Activated naive CD4-positive, alpha-beta T cell treated with anti-CD3 and anti-CD28 coated beads, Interleukin-2, amount 50 U/mL, for 72 hours (primary cell): ENCODE measurements around the gene MB21D2. TPM values are rescaled to one million over a fixed set of nuclear protein-coding genes. Genes with fewer than 3 reads are reported as not detected.
"Not testable (repeated sequence)": the region's sequence is repeated elsewhere in the genome, so short reads cannot be mapped to it uniquely, and the experiment has no call there.

Experiments
- ATAC-seq, 2 donors: fragments of 150-1000 bp; cut with Tn5 transposase; 2 replicates each; pipeline ENCODE4 v1.10.0; 2021; ENCODE audit warnings: mild to moderate bottlenecking in 2 of 2, moderate library complexity in 2 of 2
- DNase-seq, 2 donors: peaks; one replicate each; pipeline ENCODE4 v3.0.0; 2021 to 2022; ENCODE audit warnings: low spot score in 2 of 2
- H3K27ac Mint-ChIP-seq, 2 donors: one replicate each; pipeline ENCODE4 v1.8.0; 2022; ENCODE audit warnings: mild to moderate bottlenecking in 2 of 2, mixed read lengths in 2 of 2
- H3K36me3 Mint-ChIP-seq, 2 donors: one replicate each; pipeline ENCODE4 v1.8.0; 2022; ENCODE audit warnings: mixed read lengths in 2 of 2
- H3K9me3 Mint-ChIP-seq, 2 donors: one replicate each; pipeline ENCODE4 v1.8.0; 2022; ENCODE audit warnings: mixed read lengths in 2 of 2
- total RNA-seq, 2 donors: library from RNA; stranded (reverse); gene quantifications; one replicate each; pipeline ENCODE4 v1.2.3, GENCODE V29; 2022

The MB21D2 gene
- total RNA-seq, 2 donors from 2014 or later: 1.5 to 3.7 TPM

DNA sequence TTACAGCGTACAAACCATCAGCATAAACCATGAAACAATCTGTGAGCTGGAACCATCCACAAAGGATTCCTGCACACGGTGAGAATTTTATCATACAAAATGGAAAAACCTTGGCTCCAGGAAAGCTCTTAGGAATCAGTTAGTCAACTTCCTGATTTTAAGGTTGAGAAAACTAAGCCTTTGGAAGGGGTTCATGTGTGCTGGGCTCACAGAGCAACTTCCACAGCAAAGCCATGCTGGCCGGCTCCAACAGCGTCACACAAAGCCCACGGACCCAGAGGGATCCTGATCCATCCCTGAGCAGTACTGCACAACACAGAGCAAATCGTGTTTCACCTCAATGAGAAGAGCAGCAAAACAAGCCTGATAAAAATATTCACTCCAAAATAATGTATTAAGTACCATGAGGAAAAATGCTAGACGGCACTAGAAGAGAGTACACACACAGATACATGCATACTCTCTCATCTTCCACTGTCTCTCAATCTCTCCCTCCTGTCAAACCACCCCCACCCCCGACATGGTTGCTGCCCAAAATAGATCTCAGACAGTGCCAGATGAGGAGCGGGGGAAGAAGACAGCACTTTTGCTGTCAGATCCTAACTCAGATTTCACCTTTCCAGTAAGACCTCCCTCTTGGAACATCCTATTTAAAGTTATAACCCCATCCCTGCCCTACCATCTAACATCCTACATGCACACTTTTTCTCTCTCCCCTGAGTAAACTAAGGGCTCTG lies 58.6 kb downstream of the MB21D2 start:
- peaks cover 4% of the 10 kb centered on the region in 2 donors for H3K9me3 Mint-ChIP-seq
- peaks cover 4 to 6% of the 10 kb centered on the region in 2 donors for H3K36me3 Mint-ChIP-seq
- H3K27ac Mint-ChIP-seq: no peak overlapping the region
- no peak for ATAC-seq
- no peak for DNase-seq

DNA sequence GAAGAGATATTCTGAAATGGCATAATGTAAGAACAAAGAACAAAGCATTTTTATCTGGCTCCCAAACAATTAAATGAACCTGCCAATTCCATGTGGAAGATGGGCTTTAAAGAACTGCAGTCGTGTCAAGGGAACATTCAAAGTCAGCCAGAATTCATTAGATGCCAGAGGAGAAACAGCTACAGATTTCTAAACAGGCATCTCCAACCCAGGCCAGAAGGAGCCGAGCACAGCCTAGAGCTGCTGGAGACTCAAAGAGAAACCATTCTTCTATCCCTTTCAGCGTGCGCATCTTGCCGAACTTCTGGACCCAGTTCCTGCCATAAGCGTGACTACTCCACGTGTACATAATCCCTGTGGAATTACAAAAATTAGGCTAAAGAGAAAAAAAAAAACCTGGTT lies 60.4 kb downstream of the MB21D2 start:
- no peak for ATAC-seq
- H3K36me3 Mint-ChIP-seq: peaks cover 4 to 6% of the 10 kb centered on the region in 2 donors
- DNase-seq: no peak
- no peak overlapping the region for H3K27ac Mint-ChIP-seq
- peaks cover 4% of the 10 kb centered on the region in 2 donors for H3K9me3 Mint-ChIP-seq

DNA sequence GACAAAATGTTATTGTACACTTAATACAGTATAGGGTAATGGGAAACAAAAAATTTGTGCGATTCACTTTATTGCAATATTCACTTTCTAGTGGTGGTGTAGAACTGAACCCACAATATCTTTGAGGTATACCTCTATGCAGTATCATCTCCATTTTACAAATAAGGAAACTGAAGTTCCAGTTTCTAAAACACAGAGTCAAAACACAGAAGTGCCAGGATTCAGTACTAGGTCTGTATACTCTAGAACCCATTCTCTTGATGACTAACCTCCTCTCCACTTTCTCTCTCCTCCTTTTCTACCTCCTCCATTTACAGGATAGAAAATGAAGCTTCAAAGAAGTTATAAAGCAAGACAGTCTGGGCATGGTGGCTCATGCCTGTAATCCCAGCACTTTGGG lies 62.2 kb downstream of the MB21D2 start:
- Mint-ChIP-seq H3K36me3 (no peaks in the 10 kb centered on the region), H3K9me3 (no peaks in the 10 kb centered on the region), H3K27ac (no peak overlapping the region)
- DNase-seq (no peak), ATAC-seq (peak; percentile 44 to 77)

DNA sequence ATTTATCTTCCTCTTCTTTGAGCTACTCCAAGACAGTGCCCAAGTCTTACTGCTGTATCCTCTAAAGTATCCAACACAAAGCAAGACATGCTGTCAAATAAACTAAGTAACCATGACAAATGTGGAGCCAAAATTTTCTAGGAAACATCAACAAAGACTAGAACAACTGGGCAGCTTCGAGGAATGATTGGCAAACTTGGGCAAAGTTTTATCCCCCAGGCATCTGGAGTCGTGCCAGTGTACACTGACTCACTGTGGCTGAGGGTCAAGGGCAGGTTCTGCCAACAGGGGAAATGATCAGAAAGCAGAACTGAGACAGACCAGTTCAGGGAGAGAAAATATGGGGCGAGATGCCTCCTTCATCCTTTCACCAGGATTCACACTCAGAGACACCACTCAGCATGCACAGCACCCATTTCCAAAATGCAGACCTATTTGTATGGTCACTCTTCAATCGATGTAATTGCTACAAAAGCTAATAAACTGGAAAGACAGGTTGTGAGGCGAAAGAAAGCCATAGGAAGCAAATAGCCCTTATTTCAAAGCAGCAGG lies 65.8 kb downstream of the MB21D2 start:
- ATAC-seq: no peak
- no peak overlapping the region for H3K27ac Mint-ChIP-seq

DNA sequence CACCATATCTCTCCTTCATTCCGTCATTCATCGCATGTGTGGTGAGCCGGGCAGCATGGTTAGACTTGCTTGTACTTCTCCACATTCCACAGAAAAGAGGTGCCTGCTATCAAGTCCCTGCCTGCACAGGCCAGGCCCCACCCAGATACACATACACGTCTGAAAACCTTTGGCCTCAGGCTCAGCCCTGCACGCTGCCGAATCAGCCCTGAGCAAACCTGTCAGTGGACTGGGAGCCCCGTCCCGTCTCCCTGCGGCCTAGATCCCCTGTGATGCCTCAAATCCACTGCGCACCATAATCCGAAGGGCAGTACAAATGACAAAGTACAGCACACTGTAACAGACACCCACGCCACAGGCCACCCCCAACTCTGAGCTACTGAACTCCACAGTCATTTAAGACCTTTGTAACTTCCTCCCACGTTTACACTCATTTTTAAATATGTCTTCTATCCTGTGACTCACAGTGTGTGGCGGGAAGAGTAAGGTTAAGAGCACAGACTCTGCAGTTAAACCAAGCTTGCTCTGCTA lies 67.1 kb downstream of the MB21D2 start:
- no peaks in the 10 kb centered on the region for H3K36me3 Mint-ChIP-seq
- H3K9me3 Mint-ChIP-seq: no peaks in the 10 kb centered on the region
- peak; percentile 30 to 57 for DNase-seq
- H3K27ac Mint-ChIP-seq: peak overlapping the region; percentile 56 to 95
- peak; percentile 94 for ATAC-seq

More for the DNA sequence above, 65.8 kb downstream of the MB21D2 start:
- no peak for DNase-seq
- Mint-ChIP-seq H3K9me3 (no peaks in the 10 kb centered on the region), H3K36me3 (no peaks in the 10 kb centered on the region)

DNA sequence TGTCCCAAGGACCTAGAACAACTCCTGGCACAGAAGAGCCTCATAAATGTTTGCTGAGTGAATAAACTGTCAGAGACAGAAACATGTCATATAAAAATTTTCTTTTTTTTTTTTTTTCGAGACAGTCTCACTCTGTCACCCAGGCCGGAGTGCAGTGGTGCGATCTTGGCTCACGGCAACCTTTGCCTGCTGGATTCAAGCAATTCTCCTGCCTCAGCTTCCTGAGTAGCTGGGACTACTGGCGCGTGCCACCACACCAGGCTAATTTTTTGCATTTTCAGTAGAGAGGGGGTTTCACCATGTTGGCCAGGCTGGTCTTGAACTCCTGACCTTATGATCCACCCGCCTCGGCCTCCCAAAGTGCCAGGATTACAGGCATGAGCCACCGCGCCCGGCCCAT lies 67.8 kb downstream of the MB21D2 start:
- DNase-seq, H3K27ac Mint-ChIP-seq, H3K36me3 Mint-ChIP-seq, H3K9me3 Mint-ChIP-seq, ATAC-seq: not testable (repeated sequence)

DNA sequence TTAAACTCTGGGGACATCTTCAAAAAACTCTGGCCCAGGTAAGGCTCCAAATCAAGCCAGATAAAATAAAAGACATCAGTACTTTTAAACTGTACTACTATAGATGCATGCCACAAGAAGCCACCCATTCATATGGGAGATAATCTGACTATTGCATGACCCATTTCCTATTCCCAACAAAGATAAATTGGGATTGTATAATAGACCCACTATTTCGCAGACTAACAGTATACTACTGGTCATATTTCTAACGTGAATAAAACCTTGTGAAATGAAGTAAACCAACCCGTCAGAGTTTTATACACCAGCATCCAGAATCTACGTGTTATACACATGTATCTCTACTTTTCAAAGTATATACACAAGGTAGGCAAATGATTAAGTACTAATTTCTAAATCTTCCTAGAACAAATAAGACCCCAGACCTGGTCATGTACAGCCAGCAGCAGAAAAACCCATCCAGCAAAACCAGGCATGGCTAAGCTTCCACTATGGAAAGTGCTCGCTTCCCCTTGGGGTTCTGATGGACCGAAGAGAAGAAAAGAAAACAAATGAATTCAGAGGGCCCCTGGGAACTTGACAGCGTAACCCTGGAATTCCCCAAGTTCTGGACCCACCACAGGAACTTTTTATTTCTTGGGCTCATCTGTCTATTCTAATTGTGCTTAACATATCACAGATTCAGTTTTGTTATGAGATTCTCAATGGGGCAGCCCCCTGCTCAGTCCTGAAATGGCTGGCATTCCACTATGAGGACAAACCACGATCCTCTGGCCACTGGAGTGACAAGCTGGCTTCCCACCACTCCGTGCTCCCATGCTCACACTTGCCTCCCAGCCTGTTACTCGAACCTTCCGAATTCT lies 69.1 kb downstream of the MB21D2 start:
- Mint-ChIP-seq H3K27ac (no peak overlapping the region), H3K9me3 (no peaks in the 10 kb centered on the region), H3K36me3 (no peaks in the 10 kb centered on the region)
- no peak for DNase-seq
- peak in 1 of 2 donors; percentile 19 for ATAC-seq

DNA sequence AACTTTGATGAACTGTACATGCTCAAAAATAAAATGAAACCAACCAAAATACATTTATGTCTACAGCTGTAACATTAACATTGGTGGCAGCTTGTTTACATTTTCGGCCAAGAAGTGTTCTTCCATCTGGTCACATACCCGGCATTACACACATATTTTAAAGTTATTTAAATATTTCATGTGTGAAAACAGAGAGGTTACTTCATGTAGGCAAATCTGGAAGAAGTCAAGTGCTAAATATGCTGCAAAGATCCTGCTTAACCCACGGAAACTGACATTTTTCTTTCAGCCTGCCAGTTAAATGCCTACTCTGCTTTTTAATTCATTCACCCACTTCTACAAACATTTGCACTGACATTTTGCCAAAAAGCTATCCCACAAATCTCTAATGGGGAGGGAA lies 69.7 kb downstream of the MB21D2 start:
- Mint-ChIP-seq H3K27ac (no peak overlapping the region), H3K36me3 (no peaks in the 10 kb centered on the region), H3K9me3 (no peaks in the 10 kb centered on the region)
- no peak for ATAC-seq
- no peak for DNase-seq

DNA sequence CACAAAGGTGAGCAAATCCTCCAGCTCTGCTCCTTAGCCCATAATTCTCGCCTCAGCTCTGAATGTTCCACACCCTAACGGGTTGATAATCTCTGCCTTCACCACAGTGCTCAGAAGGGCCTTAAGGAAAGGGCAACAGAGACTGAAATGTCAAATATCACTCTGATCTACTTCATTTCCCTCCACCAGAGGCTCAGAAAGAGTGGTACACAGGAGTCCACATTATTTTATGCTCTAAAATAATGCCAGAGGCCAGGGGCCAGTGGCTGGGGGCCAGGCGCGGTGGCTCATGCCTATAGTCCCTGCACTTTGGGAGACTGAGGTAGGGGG lies 72.2 kb downstream of the MB21D2 start:
- DNase-seq (no peak), ATAC-seq (peak in 1 of 2 donors; percentile 36)
- H3K27ac Mint-ChIP-seq: no peak overlapping the region
- H3K9me3 Mint-ChIP-seq: peaks cover 4 to 6% of the 10 kb centered on the region in 2 donors
- H3K36me3 Mint-ChIP-seq: no peaks in the 10 kb centered on the region

DNA sequence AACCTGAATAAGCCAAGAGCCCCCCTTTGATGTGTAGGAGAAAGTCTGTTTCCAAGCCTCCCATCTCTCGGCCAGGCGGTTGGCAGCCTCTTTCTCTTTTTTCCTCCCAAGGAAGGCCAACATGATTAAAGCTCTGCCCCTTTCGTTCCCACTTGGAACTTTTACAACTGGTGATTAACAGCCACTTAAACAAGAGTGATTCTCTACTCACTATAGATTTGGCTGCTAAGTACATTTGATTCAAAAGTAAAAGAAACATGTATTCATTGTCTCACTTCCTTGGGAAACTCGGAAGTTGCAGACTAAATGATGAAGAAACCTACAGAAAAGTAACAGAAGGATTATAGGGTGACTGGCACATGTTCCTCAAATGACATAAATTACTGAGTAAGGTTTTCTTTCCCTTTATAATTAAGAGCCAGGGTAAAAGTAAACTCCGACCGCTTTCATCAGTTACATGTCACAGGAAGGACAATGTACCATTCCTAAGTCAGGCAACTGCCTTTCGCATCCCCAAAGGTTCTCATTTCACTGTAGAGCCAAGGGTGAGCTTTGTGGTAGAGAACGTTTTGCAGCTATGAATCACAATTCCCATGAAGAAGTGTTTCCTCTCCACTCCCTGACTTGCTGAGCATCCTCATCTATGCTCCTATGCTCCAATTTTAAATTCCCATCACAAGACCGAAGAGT lies 72.7 kb downstream of the MB21D2 start:
- ATAC-seq: peak in 1 of 2 donors; percentile 31

DNA sequence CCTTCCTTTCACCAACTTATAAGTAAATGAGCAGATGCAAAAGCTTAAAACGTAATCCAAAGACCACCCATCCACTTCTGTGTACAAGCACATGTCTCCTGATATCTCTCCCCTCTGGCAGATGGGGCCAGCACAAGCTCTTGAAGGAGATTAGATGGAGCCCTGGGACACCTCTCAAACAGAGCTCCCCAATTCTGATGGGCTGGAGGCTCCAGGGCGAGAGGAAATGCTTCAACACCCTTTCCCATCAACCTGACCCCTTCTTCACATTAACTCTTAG lies 73.2 kb downstream of the MB21D2 start:
- DNase-seq: no peak
- Mint-ChIP-seq H3K36me3 (no peaks in the 10 kb centered on the region), H3K27ac (no peak overlapping the region), H3K9me3 (peaks cover 4 to 6% of the 10 kb centered on the region in 2 donors)
- ATAC-seq: no peak

More for the DNA sequence above, 72.7 kb downstream of the MB21D2 start:
- no peaks in the 10 kb centered on the region for H3K36me3 Mint-ChIP-seq
- no peak overlapping the region for H3K27ac Mint-ChIP-seq
- DNase-seq: no peak
- peaks cover 4 to 6% of the 10 kb centered on the region in 2 donors for H3K9me3 Mint-ChIP-seq

DNA sequence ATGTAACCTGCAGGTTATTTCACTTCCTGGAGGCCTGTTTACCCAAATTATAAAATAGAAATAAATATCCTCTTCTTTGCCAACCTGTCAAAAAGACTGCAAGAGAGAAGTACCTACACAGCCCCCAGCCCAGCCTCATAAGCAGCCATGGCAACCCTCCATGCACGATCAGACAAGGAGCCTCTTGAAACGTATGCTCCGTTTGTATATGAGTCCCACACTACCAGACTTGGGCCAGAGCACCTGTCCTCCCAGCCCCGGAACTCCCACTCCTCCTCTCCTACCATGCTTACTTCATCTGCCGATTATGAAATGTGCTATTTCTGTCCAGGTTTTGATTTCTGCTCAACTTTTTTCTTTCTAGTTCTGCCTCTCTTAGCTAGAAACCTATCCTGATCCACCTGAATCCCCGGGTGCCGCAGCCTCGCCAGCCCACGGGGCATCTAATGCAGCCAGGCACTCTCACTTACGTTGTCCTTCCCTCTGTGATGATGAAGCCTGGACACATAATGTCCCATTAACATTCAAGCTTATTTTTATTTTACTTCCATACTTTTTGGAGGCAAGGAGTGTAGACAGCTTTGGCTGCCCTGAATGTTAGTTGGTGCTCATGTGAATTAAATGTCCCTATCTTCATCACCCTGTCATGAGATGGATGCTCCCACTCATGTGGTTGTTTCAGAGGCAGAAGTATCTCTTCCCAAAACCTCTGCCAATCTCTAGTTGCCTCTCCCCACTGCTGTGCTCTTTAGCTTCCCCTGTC lies 73.8 kb downstream of the MB21D2 start:
- H3K9me3 Mint-ChIP-seq: peaks cover 4 to 6% of the 10 kb centered on the region in 2 donors
- H3K36me3 Mint-ChIP-seq: no peaks in the 10 kb centered on the region
- H3K27ac Mint-ChIP-seq: no peak overlapping the region
- DNase-seq: no peak
- no peak for ATAC-seq

DNA sequence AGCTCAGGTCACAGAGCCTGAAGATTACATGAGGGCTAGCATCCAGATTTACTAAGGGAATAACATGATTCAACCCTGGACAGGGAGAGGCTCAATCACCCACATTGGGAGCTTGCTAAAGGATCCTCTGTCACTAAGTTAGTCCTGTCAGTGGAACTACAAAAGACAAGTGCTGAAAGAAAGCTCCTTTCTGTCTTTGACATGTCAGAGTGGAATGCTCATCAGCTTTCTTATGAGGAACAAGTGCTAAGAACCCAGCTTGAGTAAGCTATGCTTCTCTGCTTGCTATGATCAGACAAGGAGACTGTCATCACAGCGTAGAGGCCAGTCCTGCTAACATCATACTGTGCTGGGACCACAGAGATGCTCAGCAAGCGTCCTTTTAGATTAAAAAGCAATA lies 74.5 kb downstream of the MB21D2 start:
- ATAC-seq: no peak
- H3K9me3 Mint-ChIP-seq: peaks cover 4 to 6% of the 10 kb centered on the region in 2 donors
- DNase-seq: no peak
- H3K36me3 Mint-ChIP-seq: no peaks in the 10 kb centered on the region
- no peak overlapping the region for H3K27ac Mint-ChIP-seq

DNA sequence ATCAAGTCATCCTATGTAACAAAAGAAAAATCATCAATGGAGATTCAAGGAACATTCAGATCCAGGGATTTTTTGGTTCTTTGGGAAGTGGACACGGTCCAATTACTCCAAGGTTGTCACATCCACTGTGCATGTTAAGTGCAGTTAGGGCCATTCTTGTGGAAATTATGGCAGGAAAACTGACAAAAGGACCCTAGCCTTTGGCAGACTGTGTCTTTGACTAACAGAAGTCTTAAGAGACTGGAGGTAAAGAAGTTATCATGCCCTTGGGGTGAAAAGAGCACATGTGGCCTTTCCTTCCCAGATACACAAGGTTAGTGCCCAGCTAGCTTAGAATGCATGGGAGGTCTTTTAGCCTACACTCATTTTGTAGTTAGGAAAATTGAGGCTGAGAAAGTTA lies 74.9 kb downstream of the MB21D2 start:
- Mint-ChIP-seq H3K36me3 (no peaks in the 10 kb centered on the region), H3K27ac (no peak overlapping the region), H3K9me3 (peaks cover 4 to 6% of the 10 kb centered on the region in 2 donors)
- ATAC-seq (no peak), DNase-seq (no peak)

DNA sequence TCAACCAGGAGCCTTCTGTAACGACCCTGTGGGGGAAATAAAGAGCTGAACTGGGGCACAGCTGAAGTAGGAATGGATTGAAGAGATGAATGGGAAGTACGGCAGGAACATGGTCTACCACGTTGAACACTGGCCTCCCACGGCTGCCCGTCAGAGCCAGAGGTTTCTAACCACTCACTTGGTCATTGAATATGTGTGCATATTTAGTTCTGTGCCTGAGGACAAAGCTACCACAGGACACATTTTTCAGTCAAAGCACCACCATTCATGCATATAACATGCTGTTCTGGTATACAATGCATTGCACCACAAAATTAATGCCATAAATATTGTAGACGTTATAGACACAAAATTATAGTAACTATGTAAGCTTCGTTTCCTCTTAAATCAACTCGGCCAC lies 75.5 kb downstream of the MB21D2 start:
- DNase-seq (no peak), ATAC-seq (no peak)
- Mint-ChIP-seq H3K36me3 (no peaks in the 10 kb centered on the region), H3K27ac (no peak overlapping the region), H3K9me3 (peaks cover 4 to 6% of the 10 kb centered on the region in 2 donors)

DNA sequence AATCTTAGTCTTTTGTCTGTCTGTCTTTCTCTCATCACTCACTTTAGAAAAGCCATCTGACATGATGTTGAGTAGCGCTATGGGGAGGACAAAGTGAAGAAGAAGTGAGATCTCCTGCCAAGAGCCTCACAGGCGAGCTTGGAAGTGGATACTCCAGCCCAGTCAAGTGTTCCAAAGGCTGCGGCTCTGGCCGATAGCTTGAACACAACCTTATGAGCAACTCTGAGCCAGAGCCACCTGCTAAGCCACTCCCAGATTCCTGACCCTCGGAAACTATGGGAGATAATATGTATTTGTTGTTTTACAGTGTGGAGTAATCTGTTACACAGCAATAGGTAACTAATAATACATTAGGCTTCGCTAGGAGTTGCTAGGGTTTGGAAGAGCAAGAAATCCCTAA lies 76.2 kb downstream of the MB21D2 start:
- H3K27ac Mint-ChIP-seq: no peak overlapping the region
- peaks cover 4 to 6% of the 10 kb centered on the region in 2 donors for H3K9me3 Mint-ChIP-seq
- H3K36me3 Mint-ChIP-seq: no peaks in the 10 kb centered on the region
- DNase-seq: no peak
- no peak for ATAC-seq
